ENCODE results near the gene MTF1. TPM values are rescaled to one million over a fixed set of nuclear protein-coding genes. Genes with fewer than 3 reads are reported as not detected.

Gene MTF1
- total RNA-seq, 2 donors from 2014 or later, result 21.0 to 23.4 TPM

DNA sequence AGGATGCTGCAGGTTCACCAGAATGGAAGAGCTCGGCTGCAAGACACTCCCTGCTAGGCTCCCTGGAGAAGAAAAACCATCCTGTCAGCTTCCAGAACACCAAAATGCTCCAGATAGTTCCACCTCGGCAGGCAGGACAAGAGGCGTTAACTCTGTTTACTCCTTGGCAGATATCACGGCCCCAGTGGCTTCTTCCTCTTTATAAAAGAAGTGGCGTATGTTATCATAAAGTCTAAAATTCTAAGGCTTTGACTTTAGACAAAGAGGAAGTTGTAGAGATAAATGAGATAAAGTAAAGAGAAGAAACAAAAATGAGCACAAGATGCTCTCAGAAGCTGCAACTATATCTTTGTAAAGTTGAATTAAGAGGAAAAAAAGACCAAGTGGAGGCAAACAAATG, 24.3 kb upstream of the MTF1 start:
- no peaks in the 10 kb centered on the region for H3K9me3 Mint-ChIP-seq
- ATAC-seq, result no peak
- peak overlapping the region; percentile 40 to 65 for H3K27ac Mint-ChIP-seq

DNA sequence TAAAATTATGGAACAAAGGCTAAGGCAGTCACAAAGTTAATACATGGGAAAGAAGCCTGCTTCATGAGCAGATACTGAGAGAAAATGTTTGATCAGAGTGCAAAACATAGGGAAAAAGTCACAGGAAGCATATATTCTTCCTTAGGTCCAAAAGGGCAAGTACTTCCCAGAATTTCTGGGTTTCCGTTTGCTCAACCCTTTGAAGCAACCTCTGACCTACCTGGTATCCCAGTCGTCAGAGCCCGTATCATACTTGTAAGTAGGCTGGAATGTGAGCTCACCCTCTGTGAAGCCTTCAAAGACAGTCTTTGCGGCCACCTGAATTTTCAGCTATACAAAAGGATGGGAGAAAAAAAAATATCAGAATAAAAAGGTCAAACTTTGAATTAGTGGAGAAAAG, 20.5 kb upstream of the MTF1 start:
- DNase-seq (ENCODE audit: low spot score in 2 of 2), result no peak
- no peaks in the 10 kb centered on the region for H3K9me3 Mint-ChIP-seq
- H3K27ac Mint-ChIP-seq, result no peak overlapping the region
- H3K36me3 Mint-ChIP-seq, result peaks cover 0 to 13% of the 10 kb centered on the region in 2 donors
- ATAC-seq, result no peak

More for the DNA sequence above, 24.3 kb upstream of the MTF1 start:
- H3K36me3 Mint-ChIP-seq, result peaks cover 6 to 19% of the 10 kb centered on the region in 2 donors
- DNase-seq (ENCODE audit: low spot score in 2 of 2), result no peak

DNA sequence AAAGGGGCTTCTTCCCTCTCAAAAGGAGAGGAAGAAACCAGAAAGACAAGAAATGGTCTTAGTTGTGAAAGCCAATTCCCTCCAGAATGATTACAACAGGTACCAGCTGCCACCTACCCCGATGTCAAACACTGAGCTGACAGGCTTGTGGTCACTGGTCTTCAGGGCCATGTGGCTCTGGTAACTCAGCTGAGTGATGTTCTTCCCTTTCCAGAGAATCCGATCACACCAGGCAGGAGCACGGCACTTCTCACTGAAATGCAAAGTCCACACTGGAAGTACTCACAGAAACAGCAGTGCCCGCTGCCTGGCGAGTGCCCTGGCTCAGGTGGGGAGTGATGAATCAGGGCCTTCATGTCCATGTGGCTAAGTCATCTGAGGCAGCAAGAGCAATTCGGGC, 18.7 kb upstream of the MTF1 start:
- no peak for ATAC-seq
- peaks cover 0 to 13% of the 10 kb centered on the region in 2 donors for H3K36me3 Mint-ChIP-seq

DNA sequence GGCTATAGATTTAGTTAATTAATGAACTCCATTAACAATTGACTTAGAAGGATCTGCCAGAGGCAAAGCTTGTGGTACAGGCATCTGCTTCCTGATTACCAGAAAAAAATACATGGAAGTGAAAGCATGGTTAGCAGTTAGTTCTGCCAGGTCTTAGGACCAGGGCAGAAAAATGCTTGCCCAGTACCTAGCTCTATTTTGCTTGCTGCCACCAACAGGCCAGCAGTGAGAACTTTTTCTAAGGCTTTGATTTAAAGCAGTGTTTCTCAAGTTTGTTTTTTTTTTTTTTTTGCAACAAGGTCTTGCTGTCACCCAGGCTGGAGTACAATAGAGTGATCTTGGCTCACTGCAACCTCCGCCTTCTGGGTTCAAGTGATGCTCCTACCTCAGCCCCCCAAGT, 16.4 kb upstream of the MTF1 start:
- ATAC-seq (no peak), DNase-seq (ENCODE audit: low spot score in 2 of 2) (no peak)
- H3K27ac Mint-ChIP-seq, result no peak overlapping the region
- H3K9me3 Mint-ChIP-seq, result no peaks in the 10 kb centered on the region
- H3K36me3 Mint-ChIP-seq, result peaks cover 0 to 7% of the 10 kb centered on the region in 2 donors

More for the DNA sequence above, 18.7 kb upstream of the MTF1 start:
- Mint-ChIP-seq H3K27ac (peak overlapping the region in 1 of 2 donors; percentile 50), H3K9me3 (no peaks in the 10 kb centered on the region)
- no peak for DNase-seq (ENCODE audit: low spot score in 2 of 2)

DNA sequence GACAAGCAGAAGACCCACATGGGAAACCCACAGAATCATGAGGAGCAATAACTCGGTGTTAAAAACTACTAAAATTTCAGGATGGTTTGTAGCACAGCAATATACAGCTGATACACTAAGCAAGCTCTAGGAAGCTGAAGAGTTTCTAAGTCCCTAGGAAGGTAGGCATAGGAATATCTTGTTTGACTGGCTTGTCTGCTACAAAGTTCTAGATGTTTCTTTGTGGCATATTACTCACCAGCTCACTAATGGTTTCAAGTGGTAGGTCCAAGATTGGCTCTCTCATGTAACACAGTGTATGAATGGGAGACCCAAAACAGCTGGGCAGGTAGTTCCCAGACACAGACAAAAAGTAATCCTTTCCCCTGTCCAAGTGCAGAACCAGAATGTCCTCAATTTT, 13.3 kb upstream of the MTF1 start:
- no peaks in the 10 kb centered on the region for H3K9me3 Mint-ChIP-seq
- DNase-seq (ENCODE audit: low spot score in 2 of 2) (no peak), ATAC-seq (no peak)
- peak overlapping the region in 1 of 2 donors; percentile 38 for H3K27ac Mint-ChIP-seq
- peaks cover 4 to 7% of the 10 kb centered on the region in 2 donors for H3K36me3 Mint-ChIP-seq

DNA sequence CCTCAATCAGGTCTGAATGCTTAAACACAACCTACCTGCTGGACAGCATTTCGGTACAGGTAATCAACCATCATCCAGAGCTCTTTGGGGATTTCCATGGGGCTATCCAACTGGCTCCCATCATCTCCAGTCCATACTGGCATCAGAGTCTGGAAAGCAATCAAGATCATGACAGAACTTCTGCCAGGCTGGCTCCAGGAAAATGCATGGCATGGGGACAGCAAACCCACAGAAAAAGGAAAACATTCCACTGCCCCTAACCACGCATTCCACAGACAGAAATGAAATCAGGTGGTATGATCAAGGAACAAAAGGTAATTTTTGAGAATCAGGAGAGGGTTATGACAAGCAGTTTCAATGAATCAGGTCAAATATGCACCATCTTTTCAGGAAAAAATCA, 9.1 kb upstream of the MTF1 start:
- no peak for ATAC-seq
- Mint-ChIP-seq H3K27ac (peak overlapping the region; percentile 12 to 90), H3K9me3 (no peaks in the 10 kb centered on the region), H3K36me3 (peaks cover 4 to 14% of the 10 kb centered on the region in 2 donors)
- no peak for DNase-seq (ENCODE audit: low spot score in 2 of 2)

DNA sequence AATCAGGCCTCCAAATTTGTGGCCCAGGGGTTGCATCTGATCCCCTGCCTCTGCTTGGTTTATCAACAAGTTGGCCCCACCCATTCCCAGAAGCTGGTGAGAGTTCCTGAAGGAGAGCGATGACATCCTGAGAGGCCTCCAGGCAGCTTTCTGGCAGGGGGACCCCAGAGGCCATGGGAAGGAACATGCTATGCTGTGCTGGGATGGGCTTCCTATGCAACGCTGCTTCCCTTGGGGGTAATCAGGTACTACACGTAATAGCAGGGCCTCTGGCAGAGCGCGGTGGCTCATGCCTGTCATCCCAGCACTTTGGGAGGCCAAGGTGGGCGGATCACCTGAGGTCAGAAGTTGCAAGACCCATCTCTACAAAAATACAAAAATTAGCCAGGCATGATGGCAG, 8.4 kb upstream of the MTF1 start:
- ATAC-seq (no peak), DNase-seq (ENCODE audit: low spot score in 2 of 2) (no peak)
- Mint-ChIP-seq H3K36me3 (peaks cover 4 to 12% of the 10 kb centered on the region in 2 donors), H3K27ac (no peak overlapping the region), H3K9me3 (no peaks in the 10 kb centered on the region)

DNA sequence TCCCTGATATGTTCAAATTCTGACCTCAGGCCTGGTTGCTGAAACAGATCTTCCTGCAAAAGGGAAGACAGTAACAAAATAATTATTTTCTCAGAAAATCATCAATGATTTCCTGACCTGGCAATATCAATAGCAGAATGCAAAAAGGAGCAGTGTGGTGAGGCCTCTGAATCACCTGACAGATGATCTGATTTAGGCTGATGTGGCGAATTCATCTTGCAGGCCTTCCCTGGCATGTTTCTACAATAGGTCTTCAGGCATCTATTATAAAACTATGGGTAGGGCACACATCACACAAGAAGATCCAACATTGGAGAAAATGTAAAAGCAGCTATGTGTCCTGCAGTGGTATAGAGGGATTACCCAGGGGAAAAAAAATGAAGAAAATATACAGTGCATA, 7.1 kb upstream of the MTF1 start:
- DNase-seq (ENCODE audit: low spot score in 2 of 2) (no peak), ATAC-seq (no peak)
- Mint-ChIP-seq H3K9me3 (no peaks in the 10 kb centered on the region), H3K27ac (peak overlapping the region in 1 of 2 donors; percentile 57), H3K36me3 (peaks cover 4 to 11% of the 10 kb centered on the region in 2 donors)

DNA sequence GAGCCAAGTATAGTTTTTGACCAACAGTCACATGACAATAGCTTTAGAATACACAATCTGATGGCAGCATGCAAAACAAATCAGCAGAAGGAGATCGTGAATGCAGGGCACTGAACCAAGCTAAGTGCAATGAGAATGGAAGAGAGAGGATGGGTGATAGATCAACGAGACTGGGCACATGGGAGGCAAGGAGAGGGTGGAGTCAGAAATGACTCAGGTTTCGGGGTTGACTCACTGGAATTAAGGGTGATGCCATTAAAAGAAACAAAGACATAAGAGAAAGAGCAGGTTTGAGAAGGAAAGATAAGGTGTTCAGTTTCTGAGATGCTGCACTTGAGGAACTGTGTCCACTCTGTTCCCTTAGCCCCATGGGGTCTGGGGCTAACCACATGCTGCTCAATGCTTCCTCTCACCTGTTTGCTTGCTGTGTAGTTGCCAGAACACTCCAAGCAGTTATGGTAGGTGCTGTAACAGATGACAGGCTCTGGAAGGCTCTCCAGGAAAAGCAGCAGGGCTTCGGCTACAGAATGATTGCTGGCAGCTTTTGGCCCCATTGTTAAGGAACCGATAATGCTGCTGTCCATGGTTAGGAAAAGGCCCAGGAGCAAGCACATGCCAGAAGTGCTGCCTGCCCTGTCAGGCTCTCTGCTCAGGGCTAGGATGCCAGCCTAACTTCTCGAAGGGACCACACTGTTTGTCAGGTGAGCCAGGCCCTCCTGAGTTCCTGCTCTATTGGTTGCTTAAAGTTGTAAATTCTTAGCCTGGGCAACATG, 6.1 kb upstream of the MTF1 start:
- Mint-ChIP-seq H3K27ac (peak overlapping the region; percentile 45 to 57), H3K36me3 (peaks cover 4 to 11% of the 10 kb centered on the region in 2 donors), H3K9me3 (no peaks in the 10 kb centered on the region)
- peak in 1 of 2 donors; percentile 42 for DNase-seq (ENCODE audit: low spot score in 2 of 2)
- ATAC-seq, result peak; percentile 88 to 94

DNA sequence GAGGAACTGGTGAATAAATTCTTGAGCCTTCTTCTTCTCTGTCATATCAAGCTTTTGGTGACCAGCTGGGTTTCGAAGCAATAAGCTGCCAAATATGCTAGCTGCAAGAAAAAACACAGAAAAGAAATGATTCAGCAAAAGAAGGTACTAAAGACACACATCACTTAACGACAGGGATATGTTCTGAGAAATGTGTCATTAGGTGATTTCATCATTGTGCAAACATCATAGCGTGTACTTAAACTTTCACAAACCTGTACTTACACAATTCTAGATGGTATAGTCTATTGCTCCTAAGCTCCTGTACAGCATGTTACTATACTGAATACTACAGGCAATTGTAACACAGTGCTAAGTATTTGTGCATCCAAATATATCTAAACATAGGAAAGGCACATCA, 2.9 kb upstream of the MTF1 start:
- peaks cover under 1 to 30% of the 10 kb centered on the region in 2 donors for H3K36me3 Mint-ChIP-seq
- no peak for DNase-seq (ENCODE audit: low spot score in 2 of 2)
- H3K9me3 Mint-ChIP-seq, result no peaks in the 10 kb centered on the region
- peak overlapping the region; percentile 81 to 92 for H3K27ac Mint-ChIP-seq
- no peak for ATAC-seq

DNA sequence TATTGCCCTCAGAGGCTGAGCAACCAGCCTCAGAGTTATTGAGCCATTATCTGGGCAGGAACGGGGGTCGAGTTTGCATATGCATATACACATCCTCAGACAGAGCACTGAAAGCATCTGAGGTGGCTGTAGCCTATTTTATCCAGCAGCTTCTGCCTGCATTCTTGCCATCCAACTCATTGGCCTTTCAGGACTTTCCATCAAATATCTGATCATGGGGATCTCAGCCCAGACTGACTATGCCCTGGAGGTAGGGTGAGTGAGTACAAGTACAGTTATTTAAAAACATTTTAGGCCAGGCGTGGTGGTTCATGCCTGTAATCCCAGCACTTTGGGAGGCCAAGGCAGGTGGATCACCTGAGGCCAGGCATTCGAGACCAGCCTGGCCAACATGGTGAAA, 1.8 kb upstream of the MTF1 start:
- H3K36me3 Mint-ChIP-seq, result peaks cover 5 to 34% of the 10 kb centered on the region in 2 donors
- ATAC-seq (no peak), DNase-seq (ENCODE audit: low spot score in 2 of 2) (no peak)
- H3K27ac Mint-ChIP-seq, result no peak overlapping the region
- H3K9me3 Mint-ChIP-seq, result no peaks in the 10 kb centered on the region

DNA sequence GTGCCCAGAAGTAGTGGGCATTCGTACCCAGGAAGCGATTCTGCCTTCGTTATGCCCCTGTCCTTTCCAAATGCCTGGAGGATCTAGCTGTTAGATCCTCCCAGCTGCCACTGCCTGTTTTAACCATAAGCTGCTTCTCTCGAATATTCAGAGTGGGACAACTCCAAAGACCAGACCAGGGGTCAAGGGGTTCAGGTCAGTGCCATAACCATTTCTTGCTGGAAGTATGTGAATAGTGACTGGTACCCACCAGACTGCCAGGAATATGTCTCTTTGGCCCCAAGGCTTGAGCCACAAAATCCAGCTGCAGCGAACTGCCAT, 914 bp upstream of the MTF1 start:
- DNase-seq (ENCODE audit: low spot score in 2 of 2), result no peak
- peaks cover 5 to 34% of the 10 kb centered on the region in 2 donors for H3K36me3 Mint-ChIP-seq
- peak overlapping the region; percentile 95 to 97 for H3K27ac Mint-ChIP-seq
- no peaks in the 10 kb centered on the region for H3K9me3 Mint-ChIP-seq
- ATAC-seq, result no peak

DNA sequence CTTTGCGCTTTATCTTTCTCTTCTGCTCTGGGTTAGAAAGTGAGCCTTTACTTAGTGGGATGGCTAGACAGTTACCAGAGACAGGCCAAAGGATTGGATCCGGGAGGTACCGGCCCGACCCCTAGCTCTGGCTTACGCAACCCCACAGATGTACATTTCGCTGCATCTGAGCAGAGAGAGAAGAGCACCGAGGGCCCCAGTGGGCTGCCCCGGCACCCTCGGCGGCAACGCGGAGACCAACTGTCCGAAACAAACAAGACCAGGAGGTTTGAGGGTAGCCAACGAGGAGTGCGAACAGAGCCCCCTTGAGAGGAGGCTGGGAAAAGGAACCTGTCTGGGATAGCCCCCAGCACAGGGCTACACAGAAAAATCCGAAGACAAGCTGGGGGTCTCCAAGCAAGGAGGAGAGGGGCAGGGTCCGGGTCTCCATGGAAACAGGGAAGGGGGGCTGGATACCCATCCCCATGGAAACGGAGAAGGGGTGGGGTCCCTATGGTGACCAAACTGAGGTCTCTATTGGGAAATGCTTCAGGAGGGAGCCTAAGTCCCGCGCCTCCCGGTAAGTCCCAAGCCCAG, 373 bp downstream of the MTF1 start:
- DNase-seq (ENCODE audit: low spot score in 2 of 2) (peak in 1 of 2 donors; percentile 10), ATAC-seq (no peak)
- Mint-ChIP-seq H3K36me3 (peaks cover 11 to 31% of the 10 kb centered on the region in 2 donors), H3K27ac (peak overlapping the region; percentile 95 to 97), H3K9me3 (no peaks in the 10 kb centered on the region)

DNA sequence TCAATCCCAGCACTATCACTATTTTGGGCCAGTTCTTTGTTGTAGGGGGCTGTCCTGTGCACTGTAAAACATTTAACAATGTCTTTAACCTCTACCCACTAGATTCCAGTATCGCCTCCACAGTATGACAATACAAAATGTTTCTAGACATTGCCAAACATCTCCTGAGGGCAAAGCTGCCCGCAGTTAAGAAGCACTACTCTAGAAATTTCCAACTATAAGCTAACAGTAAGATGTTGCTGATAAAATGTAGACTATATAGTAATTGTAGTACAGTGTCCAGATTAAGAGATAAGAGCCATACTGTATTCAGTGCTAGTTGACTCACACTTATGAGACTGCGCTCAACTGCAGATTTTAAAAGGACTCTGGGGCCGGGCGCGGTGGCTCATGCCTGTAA, 5.0 kb downstream of the MTF1 start:
- H3K36me3 Mint-ChIP-seq, result peaks cover 15 to 23% of the 10 kb centered on the region in 2 donors
- no peak for ATAC-seq
- DNase-seq (ENCODE audit: low spot score in 2 of 2), result no peak
- H3K27ac Mint-ChIP-seq, result peak overlapping the region in 1 of 2 donors; percentile 74
- no peaks in the 10 kb centered on the region for H3K9me3 Mint-ChIP-seq

DNA sequence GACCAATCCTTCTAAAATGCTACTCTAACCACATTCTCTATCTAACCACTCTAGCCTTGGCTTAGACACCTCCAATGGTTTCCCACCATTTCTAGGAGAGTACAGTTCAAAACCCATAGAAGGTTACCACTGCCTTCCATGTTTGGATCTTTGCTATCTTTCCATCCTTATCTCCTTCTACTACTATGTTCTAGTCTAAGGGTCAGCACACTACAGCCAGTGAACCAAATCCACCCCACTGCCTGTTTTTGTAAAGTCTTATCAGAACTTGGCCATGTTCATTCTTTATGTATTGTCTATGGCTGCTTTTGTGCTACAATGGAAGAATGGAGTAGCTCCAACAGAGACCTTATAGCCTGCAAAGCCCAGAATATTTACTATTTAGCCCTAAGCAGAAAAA, 6.2 kb downstream of the MTF1 start:
- no peak overlapping the region for H3K27ac Mint-ChIP-seq
- H3K9me3 Mint-ChIP-seq, result no peaks in the 10 kb centered on the region
- no peak for DNase-seq (ENCODE audit: low spot score in 2 of 2)
- peaks cover 15% of the 10 kb centered on the region in 2 donors for H3K36me3 Mint-ChIP-seq
- no peak for ATAC-seq

DNA sequence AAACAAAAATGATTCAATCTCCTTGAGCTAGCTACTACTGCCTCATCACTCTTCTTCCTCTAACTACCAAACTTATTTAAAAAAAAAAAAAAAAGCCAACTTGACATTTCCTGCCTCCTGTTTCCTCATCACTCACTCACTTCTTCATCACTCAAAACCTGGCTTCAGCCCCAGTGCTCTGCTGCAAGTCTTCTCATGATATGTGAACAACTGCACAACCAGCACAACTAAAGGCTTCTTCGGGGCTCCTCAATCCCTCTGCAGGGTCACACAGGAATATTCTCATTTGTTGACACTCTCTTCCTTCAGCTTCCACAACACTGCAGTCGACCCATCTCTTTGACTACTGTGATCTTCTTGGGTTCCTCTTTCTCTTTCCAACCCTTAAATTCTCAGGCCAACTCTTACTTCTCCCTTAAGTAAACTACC, 7.6 kb downstream of the MTF1 start:
- no peaks in the 10 kb centered on the region for H3K9me3 Mint-ChIP-seq
- H3K36me3 Mint-ChIP-seq, result peaks cover 8 to 10% of the 10 kb centered on the region in 2 donors
- ATAC-seq (peak; percentile 22 to 28), DNase-seq (ENCODE audit: low spot score in 2 of 2) (no peak)
- H3K27ac Mint-ChIP-seq, result no peak overlapping the region

DNA sequence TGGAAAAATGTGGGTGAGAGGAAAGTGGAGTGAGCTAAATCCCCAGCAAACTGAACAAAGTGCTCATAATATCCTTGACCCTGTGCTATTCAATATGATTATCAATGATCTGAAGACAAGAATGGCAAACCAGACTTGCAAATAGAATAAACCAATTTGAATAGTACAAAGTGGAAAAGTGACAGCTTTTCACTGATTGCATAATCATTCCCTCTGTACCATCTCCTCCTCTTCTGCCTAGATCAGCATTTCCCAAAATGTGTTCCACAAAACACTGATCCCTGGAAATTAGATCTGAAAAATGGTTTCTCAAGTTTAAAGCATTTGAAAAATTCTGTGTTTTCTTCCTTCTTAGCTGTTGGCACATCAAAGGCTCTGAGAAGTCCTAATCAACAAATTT, 8.1 kb downstream of the MTF1 start:
- no peak for ATAC-seq
- Mint-ChIP-seq H3K36me3 (peaks cover 8 to 10% of the 10 kb centered on the region in 2 donors), H3K9me3 (no peaks in the 10 kb centered on the region), H3K27ac (no peak overlapping the region)
- DNase-seq (ENCODE audit: low spot score in 2 of 2), result no peak

Measured in activated naive CD4-positive, alpha-beta T cell treated with anti-CD3 and anti-CD28 coated beads, Interleukin-2, amount 50 U/mL, for 72 hours (primary cell).